Ishikawa (cell line): ENCODE results near the gene GABRD.

Experiments used
- CEBPB ChIP-seq: IDR thresholded peaks from 2 replicates; pipeline ENCODE4 v1.6.1; 2012
- CREB1 ChIP-seq: IDR thresholded peaks from 2 replicates; pipeline ENCODE4 v1.6.1; 2012; ENCODE audit warnings: low read depth
- EGR1 ChIP-seq: IDR thresholded peaks from 2 replicates; pipeline ENCODE4 v1.6.1; 2012
- EP300 ChIP-seq: IDR thresholded peaks from 2 replicates; pipeline ENCODE4 v1.6.1; 2012; ENCODE audit warnings: borderline replicate concordance
- FOXM1 ChIP-seq: IDR thresholded peaks from 2 replicates; pipeline ENCODE4 v1.6.1; 2012; ENCODE audit warnings: low read depth, borderline replicate concordance
- NFIC ChIP-seq: IDR thresholded peaks from 2 replicates; pipeline ENCODE4 v1.6.1; 2012
- RAD21 ChIP-seq: IDR thresholded peaks from 2 replicates; pipeline ENCODE4 v1.6.1; 2012; ENCODE audit warnings: low read depth
- REST ChIP-seq: IDR thresholded peaks from 2 replicates; pipeline ENCODE4 v1.6.1; 2012; ENCODE audit warnings: low read depth, mild to moderate bottlenecking
- TAF1 ChIP-seq: IDR thresholded peaks from 2 replicates; pipeline ENCODE4 v1.6.1; 2012; ENCODE audit warnings: low read depth, mild to moderate bottlenecking
- TCF12 ChIP-seq: IDR thresholded peaks from 2 replicates; pipeline ENCODE4 v1.6.1; 2012; ENCODE audit warnings: low read depth
- TEAD4 ChIP-seq: IDR thresholded peaks from 2 replicates; pipeline ENCODE4 v1.6.1; 2012
- USF1 ChIP-seq: IDR thresholded peaks from 2 replicates; pipeline ENCODE4 v1.6.1; 2012
- YY1 ChIP-seq: IDR thresholded peaks from 2 replicates; pipeline ENCODE4 v1.6.1; 2012; ENCODE audit warnings: low read depth
- ZBTB7A ChIP-seq: IDR thresholded peaks from 2 replicates; pipeline ENCODE4 v1.6.1; 2012; ENCODE audit warnings: low read depth
- TF ChIP-seq, protein P1 (sequence below): IDR thresholded peaks from 2 replicates; pipeline ENCODE4 v1.6.1; 2012

The GABRD gene

DNA sequence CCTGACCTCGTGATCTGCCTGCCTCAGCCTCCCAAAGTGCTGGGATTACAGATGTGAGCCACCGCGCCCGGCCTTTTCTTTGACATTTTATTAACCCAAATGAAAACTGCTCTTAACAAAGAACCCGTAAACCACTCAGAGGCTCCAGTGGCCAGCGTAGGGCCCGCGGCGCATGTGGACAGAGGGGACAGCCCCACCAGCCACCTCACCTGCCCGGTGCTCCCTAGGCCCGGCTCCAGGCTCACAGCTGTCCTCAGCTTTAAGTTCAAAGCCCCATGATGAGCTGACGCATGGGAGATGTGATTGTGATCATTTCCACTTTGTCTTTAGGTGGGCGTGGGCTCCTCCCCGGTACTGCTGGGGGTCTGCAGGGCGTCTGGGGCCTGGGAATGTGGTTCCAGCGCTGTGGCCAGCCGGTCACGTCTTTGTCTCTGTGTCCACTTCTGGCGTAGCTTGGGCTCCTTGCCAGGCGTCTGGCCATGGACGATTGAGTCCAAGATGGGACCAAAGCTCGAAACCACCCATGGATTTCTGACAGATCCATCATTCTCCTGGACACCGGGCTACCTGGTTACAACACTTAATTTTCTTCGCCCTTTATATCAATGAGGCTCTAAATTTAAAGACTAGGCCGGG is 37.9 kb downstream of the GABRD start:
- TF ChIP-seq TEAD4 (no peak), NFIC (no peak), EGR1 (no peak), TAF1 (no peak), REST (no peak), EP300 (no peak), TCF12 (no peak), CREB1 (no peak), USF1 (no peak), YY1 (no peak), RAD21 (no peak), FOXM1 (no peak), ZBTB7A (no peak)
- TF ChIP-seq, protein P1, sequence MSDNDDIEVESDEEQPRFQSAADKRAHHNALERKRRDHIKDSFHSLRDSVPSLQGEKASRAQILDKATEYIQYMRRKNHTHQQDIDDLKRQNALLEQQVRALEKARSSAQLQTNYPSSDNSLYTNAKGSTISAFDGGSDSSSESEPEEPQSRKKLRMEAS: no peak

- TF ChIP-seq, protein P1: no peak
- TF ChIP-seq CEBPB (no peak), FOXM1 (no peak), RAD21 (no peak), NFIC (no peak), TEAD4 (no peak), TCF12 (no peak), ZBTB7A (no peak), TAF1 (no peak), EP300 (no peak), CREB1 (no peak), YY1 (no peak), USF1 (no peak), REST (no peak), EGR1 (no peak)
These were observed 40.3 kb downstream of the GABRD start for GRCh38 chr1:2059290-2059953.

GRCh38 chr1:2060072-2060471 is 40.9 kb downstream of the GABRD start:
- no peak for TF ChIP-seq TAF1

- TF ChIP-seq CEBPB (no peak), FOXM1 (no peak), YY1 (no peak), EGR1 (no peak), CREB1 (no peak), TAF1 (no peak), NFIC (no peak), RAD21 (no peak), ZBTB7A (no peak), USF1 (no peak), TCF12 (no peak)
- TF ChIP-seq, protein P1: no peak
These were observed 41.4 kb downstream of the GABRD start for GRCh38 chr1:2060535-2060934.

DNA sequence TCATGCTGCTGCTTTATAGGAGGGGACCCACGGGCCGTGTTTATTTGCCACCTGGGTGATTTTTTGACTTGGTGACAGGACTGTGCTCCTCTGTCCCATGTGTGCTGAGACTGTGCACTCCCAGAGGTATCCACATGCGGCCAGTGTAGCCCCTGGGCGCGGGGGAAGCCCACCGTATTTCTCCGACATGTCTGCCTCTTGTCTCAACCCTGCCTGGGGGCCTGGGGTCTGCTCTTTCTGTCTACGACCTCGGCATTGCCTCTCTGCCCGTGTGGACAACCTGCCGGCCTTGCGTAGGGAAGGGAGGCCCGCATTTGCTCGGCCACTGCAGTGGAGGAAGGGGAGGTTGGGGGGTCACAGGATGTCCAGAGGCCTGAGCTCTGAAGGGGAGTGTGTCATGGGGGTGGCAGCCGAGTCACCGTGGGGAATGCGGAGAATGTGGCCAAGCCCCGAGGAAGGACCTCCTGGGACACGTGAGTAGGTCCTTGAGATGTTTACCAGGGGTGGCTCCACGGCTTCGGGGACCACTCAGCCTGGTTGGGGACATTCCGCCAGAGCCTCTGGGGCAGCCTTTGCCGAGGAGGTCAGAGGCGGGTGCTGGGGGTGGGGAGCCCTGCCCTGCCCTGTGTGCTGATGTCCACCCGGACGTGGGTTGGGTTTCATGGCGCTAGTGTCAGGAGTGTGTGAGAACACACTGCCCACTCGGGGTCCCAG is 42.1 kb downstream of the GABRD start:
- TF ChIP-seq TEAD4: 0 out of 2 replicates have a peak, but pooled peaks have one; percentile 27
- TF ChIP-seq EGR1: no peak
